Renal cortical epithelial cell (primary cell): ENCODE data around the gene SLCO2B1. TPM values are rescaled to one million over a fixed set of nuclear protein-coding genes. Genes with fewer than 3 reads are reported as not detected.
A peak's percentile ranks its signal among the peaks of the same experiment; 100 is the strongest.

Experiments
- DNase-seq: peaks from one replicate; pipeline ENCODE4 v3.0.0-alpha.2; 2011; ENCODE audit warnings: low read depth
- total RNA-seq: library from RNA; depleted of rRNA; stranded (reverse); fragments of >200 nt; gene quantifications from 2 replicates; pipeline ENCODE4 v1.2.3, GENCODE V29; 2014

The SLCO2B1 gene
- total RNA-seq, 1 donor from 2014 or later = 4.2 TPM

DNA sequence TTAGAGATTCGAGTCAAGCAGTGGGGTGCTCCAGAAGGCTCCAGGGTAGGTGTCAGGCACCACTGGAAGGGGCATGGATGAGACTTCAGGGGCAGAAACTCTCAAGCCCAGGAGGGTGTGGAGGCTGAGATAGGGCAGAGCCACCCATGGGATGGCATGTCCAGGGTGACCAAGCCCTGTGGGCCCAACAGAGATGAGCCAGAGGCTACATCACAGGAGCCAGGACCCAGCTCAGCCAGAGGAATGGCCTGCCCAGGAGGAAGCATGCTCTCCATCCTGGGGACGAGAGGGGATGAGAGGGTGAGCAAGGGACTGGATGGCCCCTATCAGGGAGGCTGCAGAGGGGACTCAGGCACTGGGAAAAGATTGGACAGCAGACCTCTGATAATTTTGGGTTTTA is 42.8 kb downstream of the SLCO2B1 start:
- no peak for DNase-seq

DNA sequence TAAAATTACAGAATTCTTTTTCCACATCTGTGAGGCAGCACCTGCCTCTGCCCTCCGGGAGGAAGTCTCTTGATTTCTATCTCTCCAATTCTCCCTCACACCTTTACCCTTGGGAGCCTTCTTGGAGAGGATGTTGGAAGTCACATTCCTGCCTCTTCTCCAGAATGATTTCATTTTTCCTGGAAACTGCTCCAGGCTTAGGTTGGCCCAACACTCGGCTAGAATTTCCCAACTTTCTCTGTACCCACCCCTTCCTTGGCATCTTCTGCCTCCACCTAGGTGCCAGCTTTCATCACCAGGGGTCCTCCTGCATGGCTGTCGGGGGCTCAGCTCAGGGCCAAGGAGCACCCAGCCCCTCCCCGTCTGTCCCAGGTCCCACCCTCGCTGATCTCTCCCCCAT is 43.2 kb downstream of the SLCO2B1 start:
- no peak for DNase-seq

DNA sequence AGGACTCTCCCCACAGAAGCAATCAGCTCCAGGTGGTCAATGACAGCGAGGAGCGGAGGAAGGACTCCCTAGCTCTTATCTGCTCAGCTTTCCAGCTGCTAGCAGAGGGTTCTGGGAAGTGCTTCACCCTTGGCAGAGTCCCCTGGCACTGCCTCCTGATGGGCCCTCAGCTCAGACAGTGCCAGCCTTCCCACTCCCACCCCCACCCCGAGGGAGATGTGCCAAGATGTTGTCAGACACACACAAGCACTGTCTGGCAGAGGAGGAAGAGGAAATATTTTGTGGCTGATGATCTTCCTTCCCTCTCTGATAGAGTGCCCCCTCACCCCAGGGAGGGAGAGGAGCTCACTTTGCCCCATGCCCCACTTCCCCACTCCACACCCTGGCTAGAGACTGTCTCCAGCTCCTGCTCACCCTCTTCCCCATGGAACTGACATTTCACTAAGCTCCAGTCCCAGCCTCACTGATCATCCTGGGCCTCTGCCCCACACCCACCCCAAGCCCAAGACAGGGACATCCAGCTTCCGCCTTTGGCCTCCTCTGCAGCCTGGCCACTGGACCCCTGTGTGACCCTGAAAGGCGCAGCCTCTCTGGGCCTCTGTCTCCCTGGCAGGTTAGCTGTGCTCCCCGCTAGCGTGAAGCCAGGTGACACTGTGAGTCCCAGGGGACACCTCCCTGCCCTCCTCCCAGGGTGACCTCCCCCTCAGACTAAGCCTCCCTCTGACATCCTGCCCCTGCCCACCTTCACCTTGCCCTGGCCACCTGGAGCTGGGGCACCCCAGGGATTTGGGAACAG is 44.5 kb downstream of the SLCO2B1 start:
- peak; percentile 5 for DNase-seq

DNA sequence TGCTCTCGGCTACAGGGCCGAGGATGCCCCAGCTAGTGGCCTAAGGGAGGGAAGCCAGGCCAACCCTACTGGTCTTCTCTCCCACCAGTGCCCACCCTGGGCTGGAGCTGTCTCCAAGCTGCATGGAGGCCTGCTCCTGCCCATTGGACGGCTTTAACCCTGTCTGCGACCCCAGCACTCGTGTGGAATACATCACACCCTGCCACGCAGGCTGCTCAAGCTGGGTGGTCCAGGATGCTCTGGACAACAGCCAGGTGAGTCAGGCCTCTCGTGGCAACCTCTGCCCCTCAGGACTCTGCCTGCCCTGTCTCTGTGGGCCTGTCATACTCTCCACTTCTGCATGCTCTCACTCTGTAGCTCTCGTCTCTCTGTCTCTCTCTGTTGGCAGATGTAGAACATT is 45.5 kb downstream of the SLCO2B1 start:
- DNase-seq = no peak

DNA sequence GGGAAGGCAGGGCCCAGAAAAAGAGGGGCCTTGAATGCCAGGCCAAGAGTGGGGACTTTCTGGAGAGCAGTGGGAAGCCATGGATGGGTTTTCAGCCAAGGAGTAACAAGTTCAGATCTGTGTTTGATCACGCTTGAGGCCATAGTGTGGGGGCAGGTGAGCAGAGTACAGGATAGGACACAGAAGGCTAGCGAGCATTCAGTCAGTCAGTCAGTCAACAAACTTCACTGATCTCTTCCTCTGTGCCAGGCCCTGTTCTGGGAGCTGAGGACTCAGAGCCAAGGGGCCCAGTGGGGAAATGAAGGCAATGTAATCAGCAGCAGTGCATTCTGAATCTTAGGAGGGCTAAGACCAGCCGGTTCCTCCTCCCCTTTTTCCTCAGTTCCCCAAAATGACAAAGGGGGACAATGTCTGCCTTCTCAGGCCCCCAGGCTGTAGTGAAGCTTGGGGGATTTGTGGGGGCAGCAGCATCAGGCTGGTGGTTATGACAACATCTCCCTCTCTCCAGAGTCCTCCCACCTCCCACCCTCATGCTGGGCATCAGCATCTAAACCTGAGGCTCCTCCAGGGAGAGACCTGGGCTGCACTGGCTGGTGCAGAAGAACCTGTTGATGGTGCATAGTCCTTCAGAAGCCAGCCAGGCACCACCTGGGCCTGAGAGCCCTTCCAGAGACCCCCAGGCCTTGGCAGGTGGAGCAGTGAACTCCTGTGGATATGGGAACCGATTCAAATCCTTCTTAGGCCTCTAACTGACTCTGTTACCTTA is 46.8 kb downstream of the SLCO2B1 start:
- no peak for DNase-seq

DNA sequence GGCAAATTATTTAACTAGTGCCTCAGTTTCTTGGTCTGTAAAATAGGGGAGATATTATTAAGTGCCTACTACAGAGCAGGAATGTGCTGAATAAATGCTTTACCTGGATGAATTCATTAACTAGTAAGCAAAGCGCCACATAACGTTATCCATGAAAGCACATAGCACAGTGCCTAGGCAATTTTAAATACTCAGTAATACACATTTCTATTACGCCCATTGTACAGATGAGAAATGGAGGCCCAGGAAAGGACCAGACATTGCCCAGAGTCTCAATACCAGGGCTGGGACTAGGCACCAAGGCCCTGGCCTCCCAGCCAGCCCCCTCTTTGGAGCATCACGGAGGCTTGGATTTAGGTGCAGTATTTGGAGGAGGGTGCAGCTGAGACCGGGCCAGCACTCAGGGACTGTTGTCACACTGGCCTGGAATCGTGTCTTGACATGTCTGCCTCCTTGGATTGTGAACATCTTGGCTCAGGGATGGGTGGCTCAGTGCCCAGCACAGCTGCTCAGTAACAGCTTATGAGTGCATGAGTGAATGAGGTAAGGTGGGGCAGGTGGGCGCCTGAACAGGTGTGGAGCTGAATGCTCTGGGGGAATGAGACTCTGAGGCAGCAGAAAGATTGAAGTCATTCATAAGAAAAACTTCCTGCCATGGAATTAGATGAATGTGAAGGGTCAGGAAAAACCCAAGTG is 47.5 kb downstream of the SLCO2B1 start:
- DNase-seq = no peak

DNA sequence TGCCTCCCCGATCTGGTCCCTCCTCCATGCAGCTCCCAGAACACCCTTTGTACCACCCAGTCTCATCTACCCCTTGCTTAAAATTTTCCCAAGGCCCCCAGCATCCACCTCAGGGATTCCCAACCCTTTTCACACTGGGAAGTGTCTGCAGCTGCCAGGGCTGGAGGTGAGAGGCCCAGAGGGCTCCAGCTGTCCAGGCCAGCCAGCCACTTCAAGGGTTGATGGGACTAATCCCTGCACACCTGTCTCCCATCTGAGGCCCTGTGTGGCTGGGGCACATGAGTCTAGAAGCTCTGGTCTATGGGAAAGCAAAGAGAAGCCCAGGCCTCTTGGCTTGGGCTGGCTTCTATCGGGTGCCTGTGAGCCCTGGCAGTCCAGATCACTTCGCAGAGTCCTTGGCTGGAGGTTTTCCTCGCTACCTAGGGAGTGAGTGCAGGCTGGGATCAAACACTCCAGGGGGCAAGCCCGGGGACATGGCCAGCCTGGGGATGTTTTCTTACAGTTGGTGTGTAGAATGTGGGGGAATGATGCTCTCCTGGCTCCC is 48.6 kb downstream of the SLCO2B1 start:
- DNase-seq = no peak

DNA sequence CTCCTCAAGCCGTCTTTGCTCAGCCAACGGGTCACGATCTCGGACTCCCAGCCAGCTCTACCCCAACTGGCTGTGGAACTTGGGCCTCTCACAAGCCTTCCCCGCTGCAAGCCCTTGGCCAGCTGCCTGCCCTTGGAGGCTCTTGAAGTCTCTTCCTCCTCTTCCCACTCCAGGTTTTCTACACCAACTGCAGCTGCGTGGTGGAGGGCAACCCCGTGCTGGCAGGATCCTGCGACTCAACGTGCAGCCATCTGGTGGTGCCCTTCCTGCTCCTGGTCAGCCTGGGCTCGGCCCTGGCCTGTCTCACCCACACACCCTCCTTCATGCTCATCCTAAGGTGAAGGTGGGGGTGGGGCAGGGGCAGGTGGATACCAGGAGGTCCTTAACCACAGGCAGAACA is 49.1 kb downstream of the SLCO2B1 start:
- no peak for DNase-seq

DNA sequence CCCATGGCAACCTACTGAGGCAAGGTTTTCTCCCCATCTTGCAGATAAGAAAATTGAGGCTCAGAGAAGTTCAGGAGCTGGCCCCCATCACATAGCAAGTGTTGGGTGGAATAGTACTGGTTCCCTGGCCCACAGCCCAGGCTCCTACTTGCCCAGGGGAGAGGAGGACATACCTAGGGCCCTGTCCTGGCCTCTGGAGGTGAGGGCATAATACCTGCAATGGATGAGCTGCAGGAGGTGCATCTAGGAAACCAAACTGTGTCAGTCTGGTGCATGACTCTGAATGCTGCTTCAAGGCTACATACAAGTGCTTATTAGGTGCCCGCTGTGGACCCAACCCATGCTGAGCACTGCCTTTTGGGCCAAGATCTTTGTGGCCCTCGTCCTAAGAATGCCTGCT is 49.6 kb downstream of the SLCO2B1 start:
- DNase-seq = no peak

DNA sequence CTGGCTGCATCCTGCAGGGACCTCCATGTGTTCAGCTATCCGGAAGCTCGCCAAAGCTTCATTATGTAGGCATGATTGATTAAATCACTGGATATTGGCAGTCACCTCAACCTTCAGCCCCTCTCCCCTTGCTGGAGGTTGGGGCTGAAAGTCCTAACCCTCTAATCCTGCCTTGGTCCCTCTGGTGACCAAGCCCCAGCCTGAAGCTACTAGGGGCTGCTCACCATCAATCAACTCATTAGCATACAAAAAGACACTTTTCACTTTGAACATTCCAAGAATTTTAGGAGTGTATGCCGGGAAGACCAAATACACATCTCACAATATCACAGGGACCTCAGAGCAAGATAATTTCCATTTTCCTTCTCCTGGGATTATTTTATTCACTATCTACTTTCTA is 50.9 kb downstream of the SLCO2B1 start:
- DNase-seq = no peak

DNA sequence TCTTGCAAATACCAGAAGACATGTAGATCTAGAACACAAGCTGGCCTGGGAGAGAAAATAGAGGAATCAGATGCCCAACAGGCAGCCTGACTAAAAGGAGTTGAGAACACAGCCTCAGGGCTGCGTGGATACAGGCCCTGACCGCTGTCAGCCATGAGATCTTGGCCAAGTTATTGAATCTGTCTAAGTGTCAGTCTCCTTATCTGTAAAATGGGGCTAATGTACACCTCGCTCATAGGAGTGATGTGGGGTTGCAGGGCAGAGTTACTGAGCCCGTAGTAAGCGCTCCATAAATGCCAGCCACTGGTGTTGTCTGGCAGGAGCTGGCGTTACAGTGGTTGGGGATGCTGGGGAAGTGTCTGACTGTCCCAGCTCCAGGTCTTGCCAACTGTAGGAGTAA is 51.3 kb downstream of the SLCO2B1 start:
- DNase-seq = no peak

DNA sequence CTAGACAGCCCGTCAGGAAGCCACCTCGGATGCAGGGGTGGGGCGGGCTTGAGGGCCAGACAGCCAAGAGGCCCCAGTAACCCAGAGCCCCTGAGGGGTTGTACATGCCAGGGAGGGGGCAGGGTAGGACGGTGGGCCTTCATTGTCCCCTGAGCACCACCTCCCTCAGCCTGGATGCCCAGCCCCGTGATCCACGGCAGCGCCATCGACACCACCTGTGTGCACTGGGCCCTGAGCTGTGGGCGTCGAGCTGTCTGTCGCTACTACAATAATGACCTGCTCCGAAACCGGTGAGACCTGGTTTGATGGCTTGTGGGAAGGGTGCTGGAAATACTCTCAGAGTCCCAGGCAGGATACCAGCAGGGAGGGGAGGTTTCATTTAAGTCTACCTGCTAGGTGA is 52.2 kb downstream of the SLCO2B1 start:
- DNase-seq = no peak

DNA sequence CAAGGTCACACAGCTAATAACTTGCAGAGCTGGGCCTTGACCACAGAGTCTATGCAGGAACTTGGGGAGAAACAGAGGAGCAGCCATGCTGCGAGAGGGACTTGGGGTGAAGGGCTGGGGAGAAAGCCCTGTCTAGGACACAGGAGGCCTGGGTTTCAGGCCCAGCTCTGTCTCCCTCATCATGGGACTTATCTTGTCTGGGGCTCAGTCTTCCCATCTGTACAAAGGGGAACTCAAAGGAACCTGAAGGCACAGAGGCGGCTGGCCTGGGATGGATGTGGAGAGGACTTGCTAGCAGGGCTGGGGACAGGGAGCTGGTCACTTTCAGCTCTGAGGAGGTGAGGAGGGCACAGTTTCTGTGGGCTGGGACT is 52.7 kb downstream of the SLCO2B1 start:
- no peak for DNase-seq

DNA sequence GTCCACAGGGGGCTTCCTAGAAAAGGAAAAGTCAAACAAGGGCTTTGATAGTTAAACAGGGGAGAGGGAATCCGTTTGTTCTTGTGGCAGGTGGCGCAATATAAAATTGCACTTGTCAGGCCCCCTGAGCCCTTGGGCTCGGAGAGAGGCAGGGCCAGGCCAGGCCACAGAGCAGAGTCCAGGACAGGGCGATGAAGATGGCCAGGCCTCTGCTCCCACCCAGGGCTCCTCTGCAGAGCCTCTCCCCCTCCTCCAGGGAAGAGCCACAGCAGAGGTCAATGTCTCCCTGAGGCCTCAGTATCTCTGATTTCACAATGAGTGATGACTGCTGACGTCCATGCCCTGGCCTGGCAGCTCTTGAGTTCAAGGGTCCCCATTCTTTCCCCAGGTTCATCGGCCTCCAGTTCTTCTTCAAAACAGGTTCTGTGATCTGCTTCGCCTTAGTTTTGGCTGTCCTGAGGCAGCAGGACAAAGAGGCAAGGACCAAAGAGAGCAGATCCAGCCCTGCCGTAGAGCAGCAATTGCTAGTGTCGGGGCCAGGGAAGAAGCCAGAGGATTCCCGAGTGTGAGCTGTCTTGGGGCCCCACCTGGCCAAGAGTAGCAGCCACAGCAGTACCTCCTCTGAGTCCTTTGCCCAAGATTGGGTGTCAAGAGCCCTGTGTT is 53.2 kb downstream of the SLCO2B1 start:
- no peak for DNase-seq

DNA sequence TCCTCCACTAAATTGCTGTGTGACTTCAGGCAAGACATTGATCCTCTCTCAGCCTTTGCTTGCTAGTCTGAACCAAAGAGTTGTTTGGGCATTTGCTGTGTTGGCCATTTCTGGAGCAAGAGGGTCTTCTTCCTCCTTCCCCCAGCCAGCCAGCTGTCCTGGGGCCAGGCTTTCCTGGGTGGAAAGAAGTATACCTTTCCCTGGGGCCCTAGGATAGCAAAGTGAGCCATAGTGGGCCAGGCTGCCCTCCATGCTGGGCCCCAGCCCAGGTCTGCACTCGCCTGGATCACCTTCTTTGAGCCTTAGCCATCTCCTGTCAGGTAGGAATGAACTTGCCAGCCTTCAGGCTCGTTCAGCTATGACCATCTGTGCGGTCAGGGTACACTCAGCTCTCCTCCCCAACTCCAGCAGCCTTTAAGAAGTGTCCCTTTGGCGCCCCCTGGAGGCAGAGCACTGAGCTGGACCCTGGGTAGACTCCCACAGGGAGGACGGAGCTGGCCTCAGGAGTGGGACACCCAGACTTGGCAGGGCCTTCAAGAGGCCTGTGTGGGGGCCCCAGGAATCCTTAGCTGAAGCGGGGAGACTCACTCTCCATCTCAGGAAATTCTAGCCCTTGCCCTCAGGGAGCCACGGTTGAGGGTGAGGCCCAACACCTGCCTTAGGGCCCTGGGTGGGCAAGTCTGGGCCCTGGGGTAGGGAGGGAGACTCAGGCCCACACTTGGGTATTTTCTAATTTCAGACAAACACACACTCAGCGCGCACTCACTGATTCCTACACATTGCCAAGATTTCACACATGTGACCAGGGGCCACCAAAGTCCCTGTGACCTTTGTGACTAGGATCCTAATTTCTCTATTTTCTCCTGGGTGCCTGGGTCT is 54.0 kb downstream of the SLCO2B1 start:
- peak; percentile 81 for DNase-seq

DNA sequence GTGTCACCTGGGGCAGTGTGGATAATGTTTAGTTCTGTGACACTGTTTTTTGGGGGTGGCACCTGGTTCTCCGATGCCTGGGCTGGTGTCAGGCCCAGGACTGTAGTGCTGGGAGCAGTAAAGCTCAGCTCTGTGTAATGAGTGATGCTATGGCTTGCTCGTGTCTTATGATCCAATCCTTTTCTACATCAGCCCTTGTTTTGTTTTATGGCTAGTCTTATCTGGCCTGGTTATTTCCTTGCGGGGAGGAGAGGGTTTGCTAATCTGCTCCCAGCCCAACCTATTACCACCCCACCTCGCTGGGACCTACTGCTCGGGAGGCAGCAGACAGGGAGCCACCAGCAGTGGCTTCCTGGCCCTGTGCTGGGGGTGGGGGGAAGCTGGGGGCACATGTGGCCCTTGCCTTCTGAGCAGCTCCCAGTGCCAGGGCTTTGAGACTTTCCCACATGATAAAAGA is 54.7 kb downstream of the SLCO2B1 start:
- no peak for DNase-seq

DNA sequence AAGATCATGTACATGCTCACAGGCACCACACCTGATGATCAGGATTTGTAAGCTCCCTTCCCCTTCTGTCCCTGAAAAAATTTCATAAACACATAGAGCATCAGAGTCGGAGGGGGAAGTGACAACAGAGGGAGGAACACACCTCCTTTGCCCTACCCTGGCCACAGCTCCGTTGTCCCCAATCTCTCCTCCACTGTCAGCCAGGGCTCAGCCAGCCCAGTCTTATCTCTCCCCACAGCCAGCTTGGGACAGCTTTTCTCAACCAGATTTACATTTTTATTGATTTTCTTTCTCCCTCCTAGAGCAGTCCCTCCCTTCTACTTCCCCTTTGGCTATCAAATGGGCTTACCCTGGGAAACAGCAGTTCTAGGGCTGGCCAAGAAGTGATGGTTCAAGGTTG is 57.5 kb downstream of the SLCO2B1 start:
- DNase-seq = no peak

DNA sequence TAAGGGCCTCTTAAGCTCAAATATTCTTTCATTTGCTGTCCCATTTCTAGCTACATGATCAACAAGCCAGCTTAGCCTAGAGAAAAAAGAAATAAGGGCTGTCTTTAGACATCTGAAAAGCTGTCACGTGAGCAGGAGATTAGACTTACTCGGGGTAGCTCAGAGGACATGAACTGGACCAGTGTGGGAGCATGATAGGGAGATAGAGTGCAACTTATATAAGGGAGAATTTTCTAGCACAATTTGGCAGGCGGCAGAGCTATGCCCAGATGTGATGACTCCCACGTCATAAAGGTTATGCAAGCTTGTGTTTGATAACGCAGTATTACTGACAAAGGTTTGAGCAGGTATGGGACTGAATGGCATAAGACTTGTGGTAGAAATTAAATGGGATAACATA is 61.5 kb downstream of the SLCO2B1 start:
- no peak for DNase-seq

DNA sequence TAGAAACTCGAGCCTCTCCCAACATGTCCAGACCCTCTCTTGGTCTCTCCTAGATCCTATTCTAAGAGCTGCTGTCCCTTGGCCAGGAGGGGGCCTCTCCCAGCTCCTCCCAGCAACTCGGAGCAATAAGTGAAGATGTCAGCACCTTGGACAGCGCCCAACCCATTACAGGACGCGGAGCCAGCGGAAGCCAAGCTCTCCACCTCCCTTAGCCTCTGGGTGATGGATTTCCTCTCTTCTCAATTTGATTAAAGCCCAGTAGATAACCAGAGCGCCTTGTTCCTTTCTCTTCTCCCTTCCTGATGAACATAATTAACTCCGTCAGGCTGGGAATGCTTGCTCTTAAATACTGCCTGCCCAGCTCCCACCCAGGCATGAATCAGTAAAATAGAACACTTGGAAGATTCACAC is 63.5 kb downstream of the SLCO2B1 start:
- peak; percentile 59 for DNase-seq

DNA sequence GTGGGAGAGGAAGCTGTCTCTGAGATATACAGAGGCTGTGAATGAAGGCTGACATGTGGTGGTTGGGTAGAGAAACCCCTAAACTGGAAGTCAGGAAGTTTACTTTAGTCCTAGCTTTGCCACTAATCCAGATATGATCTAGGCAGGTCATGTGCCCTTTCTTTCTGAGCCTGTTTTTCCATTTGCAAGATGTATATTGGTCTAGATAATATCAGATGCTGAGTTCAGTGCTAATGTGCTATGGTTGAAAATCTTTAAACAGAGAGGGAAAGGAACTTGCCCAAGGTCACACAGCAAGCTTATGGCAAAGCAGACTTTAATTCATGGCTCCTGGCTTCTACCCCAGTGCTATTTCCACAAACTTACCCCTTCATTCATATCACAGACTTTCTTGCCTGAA is 63.9 kb downstream of the SLCO2B1 start:
- no peak for DNase-seq

DNA sequence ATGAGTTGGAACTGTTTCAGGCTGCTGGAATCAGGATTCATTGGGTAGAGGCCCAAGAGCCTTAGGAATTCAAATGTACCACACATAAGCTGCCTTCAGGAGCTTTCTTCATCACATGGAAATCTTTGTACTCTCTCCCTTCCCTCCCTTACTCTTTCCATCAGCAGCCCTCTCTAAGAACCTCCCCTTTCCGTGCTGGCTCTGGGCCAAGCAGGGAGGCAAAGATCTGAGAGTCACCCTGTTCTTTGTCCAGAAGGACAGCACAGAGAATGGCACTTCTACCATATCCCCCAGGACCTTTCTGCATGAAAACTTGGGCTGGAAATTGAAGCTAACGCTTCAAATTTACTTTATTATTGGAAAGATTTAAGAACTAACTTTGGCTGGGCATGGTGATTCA is 69.0 kb downstream of the SLCO2B1 start:
- DNase-seq = no peak
